GM13977 (cell line): Measurements from ENCODE around the gene KANSL3.
A peak's percentile ranks its signal among the peaks of the same experiment; 100 is the strongest.
"Not testable (repeated sequence)": the region's sequence is repeated elsewhere in the genome, so short reads cannot be mapped to it uniquely, and the experiment has no call there.

ENCODE experiments used
- DNase-seq: peaks from one replicate; pipeline ENCODE4 v3.0.0; 2012; ENCODE audit warnings: low spot score
- in situ Hi-C: fragments of 300-500 bp; cut with MboI; formaldehyde crosslinking; loops from one replicate; pipeline ENCODE4 v1.12.0; 2022; ENCODE audit warnings: low sequenced_read_pairs, low pct_unique_long_range_greater_than_20kb, mixed read lengths, inconsistent platforms; ENCODE audit not compliant: unreplicated experiment
- TF ChIP-seq, protein P1 (sequence below): IDR thresholded peaks from 2 replicates; pipeline ENCODE4 v1.5.1; 2012; ENCODE audit warnings: mild to moderate bottlenecking, control low read depth; ENCODE audit not compliant: insufficient read depth; ENCODE audit errors: extremely low read depth, missing control alignments

Gene KANSL3

GRCh38 chr2:96565111-96565510, 73.0 kb downstream of the KANSL3 start:
- no peak for DNase-seq
- TF ChIP-seq, protein P1, sequence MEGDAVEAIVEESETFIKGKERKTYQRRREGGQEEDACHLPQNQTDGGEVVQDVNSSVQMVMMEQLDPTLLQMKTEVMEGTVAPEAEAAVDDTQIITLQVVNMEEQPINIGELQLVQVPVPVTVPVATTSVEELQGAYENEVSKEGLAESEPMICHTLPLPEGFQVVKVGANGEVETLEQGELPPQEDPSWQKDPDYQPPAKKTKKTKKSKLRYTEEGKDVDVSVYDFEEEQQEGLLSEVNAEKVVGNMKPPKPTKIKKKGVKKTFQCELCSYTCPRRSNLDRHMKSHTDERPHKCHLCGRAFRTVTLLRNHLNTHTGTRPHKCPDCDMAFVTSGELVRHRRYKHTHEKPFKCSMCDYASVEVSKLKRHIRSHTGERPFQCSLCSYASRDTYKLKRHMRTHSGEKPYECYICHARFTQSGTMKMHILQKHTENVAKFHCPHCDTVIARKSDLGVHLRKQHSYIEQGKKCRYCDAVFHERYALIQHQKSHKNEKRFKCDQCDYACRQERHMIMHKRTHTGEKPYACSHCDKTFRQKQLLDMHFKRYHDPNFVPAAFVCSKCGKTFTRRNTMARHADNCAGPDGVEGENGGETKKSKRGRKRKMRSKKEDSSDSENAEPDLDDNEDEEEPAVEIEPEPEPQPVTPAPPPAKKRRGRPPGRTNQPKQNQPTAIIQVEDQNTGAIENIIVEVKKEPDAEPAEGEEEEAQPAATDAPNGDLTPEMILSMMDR, result no peak
- in situ Hi-C loops, result no loop called here

GRCh38 chr2:96564563-96564962, 73.5 kb downstream of the KANSL3 start:
- TF ChIP-seq, protein P1, result no peak
- in situ Hi-C loops, result no loop called here

DNA sequence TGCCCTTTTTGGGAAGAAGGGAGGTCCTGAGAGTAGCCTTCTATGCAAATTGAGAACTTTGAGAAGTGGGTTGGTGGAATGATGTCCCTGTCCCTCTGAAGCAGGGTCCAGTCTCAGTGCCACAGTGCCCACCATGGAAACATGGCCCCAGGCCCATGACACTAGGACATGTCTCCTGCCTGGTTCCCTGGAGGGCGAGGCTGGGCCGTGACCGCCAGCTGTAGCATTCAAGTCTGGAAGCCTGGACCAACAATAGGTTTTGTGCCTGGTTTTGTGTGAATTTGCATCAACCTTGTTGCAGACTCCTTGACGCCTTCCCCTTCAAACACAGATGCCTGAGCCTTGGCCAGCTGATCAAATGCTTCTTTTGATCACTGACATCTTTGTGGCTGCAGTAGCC, 74.1 kb downstream of the KANSL3 start:
- TF ChIP-seq, protein P1, result no peak
- in situ Hi-C loops, result no loop called here

More at GRCh38 chr2:96564563-96564962, 73.5 kb downstream of the KANSL3 start:
- DNase-seq, result no peak

DNA sequence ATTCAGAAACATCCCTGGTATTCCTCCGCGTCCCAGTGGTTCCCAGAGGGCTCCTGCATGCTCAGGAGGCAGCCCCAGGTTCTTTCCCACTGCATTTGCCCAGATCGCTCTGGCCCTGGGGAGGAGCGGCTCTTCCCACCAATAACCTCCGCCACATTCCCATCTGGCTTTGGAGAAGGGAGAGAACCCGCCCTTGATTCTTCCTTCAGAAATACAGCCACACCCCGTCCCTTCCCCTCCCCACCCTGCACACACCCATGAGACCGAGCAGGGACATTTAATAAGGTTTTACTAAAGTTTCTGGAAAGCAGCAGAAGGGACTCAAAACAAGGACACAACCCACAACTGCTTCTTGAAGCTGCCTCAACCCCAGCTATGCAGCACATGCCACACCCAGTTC, 79.6 kb downstream of the KANSL3 start:
- no peak for DNase-seq
- TF ChIP-seq, protein P1, result no peak
- in situ Hi-C loops, result no loop called here

More for the DNA sequence above, 74.1 kb downstream of the KANSL3 start:
- no peak for DNase-seq

DNA sequence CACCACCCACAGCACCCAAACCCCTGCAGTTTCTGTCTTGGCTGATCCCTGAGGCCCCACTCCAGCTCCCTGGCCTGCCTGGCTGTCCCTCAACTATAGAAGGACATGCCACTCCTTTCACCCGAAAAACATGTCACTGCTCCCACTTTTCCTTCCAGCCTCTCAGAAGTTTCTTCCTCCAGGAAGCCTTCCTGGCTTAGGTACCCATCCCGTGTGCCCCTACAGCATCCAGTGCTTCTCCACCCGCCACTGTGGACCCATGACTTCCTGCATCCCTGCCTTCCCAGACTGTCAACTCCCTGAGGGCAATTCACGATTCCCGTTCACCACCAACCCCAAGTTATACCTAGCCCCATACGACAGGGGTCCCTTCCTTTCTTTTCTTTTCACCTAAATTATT, 80.1 kb downstream of the KANSL3 start:
- TF ChIP-seq, protein P1, result no peak
- no peak for DNase-seq
- in situ Hi-C loops, result no loop called here

DNA sequence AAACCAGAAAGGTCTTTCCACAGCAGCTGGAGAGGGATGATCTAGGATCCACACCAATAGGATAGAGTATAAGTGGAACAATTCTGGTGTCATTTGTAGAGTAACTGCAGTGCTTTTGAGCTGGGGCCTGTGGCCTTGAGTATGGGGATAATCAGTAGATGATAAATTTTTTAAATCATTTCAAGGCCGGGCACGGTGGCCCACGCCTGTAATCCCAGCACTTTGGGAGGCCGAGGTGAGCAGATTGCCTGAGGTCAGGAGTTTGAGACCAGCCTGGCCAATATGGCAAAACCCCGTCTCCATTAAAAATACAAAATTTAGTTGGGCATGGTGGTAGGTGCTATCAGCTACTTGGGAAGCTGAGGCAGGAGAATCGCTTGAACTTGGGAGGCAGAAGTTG, 80.7 kb downstream of the KANSL3 start:
- DNase-seq, in situ Hi-C loops: not testable (repeated sequence)

GRCh38 chr2:96556441-96557330, 81.4 kb downstream of the KANSL3 start:
- in situ Hi-C loops, result no loop called here
- DNase-seq, result peak; percentile 25
- TF ChIP-seq, protein P1, result no peak
